ENCODE data around the gene CARNS1.

DNA sequence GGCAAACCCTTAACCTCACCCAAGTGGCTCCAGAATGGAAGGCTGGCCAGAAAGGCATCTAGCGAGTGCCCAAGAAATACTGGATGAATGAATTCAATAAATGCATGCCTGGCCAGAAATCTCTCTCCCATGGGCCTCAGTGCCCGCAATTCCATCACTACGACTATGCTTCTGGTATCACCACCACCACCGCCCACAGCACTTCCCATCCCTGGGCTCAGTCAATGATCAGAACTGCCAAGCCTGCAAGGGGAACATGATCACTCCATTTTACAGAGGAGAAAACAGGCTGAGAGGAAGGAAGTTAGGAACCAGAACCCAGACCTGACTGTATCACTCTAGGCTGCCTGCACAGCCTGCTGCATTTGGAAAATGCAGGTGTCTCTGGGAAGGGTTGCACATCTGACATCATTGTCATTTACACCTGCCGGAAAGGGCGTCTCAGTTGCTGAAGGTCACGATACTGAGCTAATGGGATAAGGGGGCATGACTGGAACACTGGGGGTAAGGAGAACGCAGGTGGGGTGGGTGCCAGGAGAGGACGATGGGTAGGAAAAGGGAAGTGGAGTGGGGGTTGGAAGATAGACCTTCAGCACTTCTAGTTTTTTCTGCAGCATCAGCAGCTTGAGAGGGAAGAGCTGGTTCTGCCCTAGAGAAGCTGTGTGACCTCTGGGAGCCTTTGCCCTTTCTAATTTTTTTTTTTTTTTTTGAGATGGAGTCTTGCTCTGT, 33.8 kb downstream of the CARNS1 start:
- TF ChIP-seq EZH2 (conservative IDR thresholded peaks at IDR 0.05; ENCODE audit: low read depth, low read length) (no peak), ZSCAN20 (CRISPR knock-in tag; IDR thresholded peaks at IDR 0.05; ENCODE audit: borderline replicate concordance) (no peak), SP1 (IDR thresholded peaks at IDR 0.05) (no peak), SP1 (CRISPR knock-in tag; IDR thresholded peaks at IDR 0.05) (no peak), HNRNPH1 (optimal IDR thresholded peaks at IDR 0.05; ENCODE audit: low read depth, low read length) (no peak), REL (CRISPR knock-in tag; conservative IDR thresholded peaks at IDR 0.05) (no peak), CTCF (CRISPR knock-in tag; IDR thresholded peaks at IDR 0.05) (no peak), ZNF513 (CRISPR knock-in tag; conservative IDR thresholded peaks at IDR 0.05) (no peak), TAF1 (CRISPR knock-in tag; IDR thresholded peaks at IDR 0.05) (no peak), YY1 (IDR thresholded peaks at IDR 0.05; ENCODE audit: insufficient read depth, insufficient replicate concordance, low read depth, low read length) (no peak), RARG (CRISPR knock-in tag; IDR thresholded peaks at IDR 0.05; ENCODE audit: low read depth) (no peak)
